Measurements from ENCODE around the gene CCL17. TPM values are rescaled to one million over a fixed set of nuclear protein-coding genes. Genes with fewer than 3 reads are reported as not detected.

CCL17 gene
- total and polyA plus RNA-seq, 9 of the 15 experiments (the other 6 are each of a cell fraction or from before 2014, with no cell fraction given), result not detected

GRCh38 chr16:57444711-57445110 is 40.1 kb downstream of the CCL17 start:
- no TSS peak for BruUV-seq (replicated peaks)
- Histone ChIP-seq H3K9me1 (ENCODE audit: control insufficient read depth, insufficient read depth, low read length) (no peaks in the 10 kb centered on the region), H3K9ac (ENCODE audit: insufficient read depth in 1 of 2, low read depth in 2 of 2, low read length in 2 of 2) (no peak overlapping the region), H3K4me3 (no peak overlapping the region), H4K20me1 (replicated peaks; ENCODE audit: control insufficient read depth, insufficient read depth, low read length) (no peaks in the 10 kb centered on the region), H3K9me3 (replicated peaks; ENCODE audit: control insufficient read depth, insufficient read depth, low read depth, low read length) (peaks cover 6% of the 10 kb centered on the region), H3K36me3 (ENCODE audit: control insufficient read depth, insufficient read depth, low read length) (peaks cover 32% of the 10 kb centered on the region; the same call in 2 of the 3 replicates), H3K27ac (ENCODE audit: extremely low read depth, low read depth, low read length) (no peak overlapping the region), H3K4me2 (ENCODE audit: insufficient read depth, low read length) (no peak overlapping the region), H3K79me2 (ENCODE audit: control insufficient read depth, insufficient read depth, low read length) (peaks cover 73% of the 10 kb centered on the region), H2AFZ (ENCODE audit: low read depth, low read length) (no peak overlapping the region), H3K27me3 (ENCODE audit: control insufficient read depth in 2 of 2, insufficient read depth in 2 of 2, low read length in 2 of 2) (no peaks in the 10 kb centered on the region), H3K4me1 (replicated peaks in 1 of 2; ENCODE audit: control insufficient read depth in 2 of 2, insufficient read depth in 2 of 2, low read length in 2 of 2) (peaks cover 11 to 15% of the 10 kb centered on the region in 2 experiments; a peak in 3 of 5 replicates)
- intact Hi-C loops (cut with micrococcal nuclease) (no loop called here), in situ Hi-C loops (cut with MboI) (no loop called here)
- no peak for FAIRE-seq
- no peak for TF ChIP-seq MCM7 (IDR thresholded peaks at IDR 0.05)
- WGBS (ENCODE audit: insufficient coverage, low coverage, missing lambda C conversion rate), result 74% methylated on average over 3 of the region's 3 CpGs
- ATAC-seq, result no peak
- DNase-seq (ENCODE audit: extremely low read depth in 1 of 4, low spot score in 3 of 4), result no peak
- ChIA-PET POLR2A (no interaction called here), CTCF (ENCODE audit: low intra/inter-chr PET ratio) (no interaction called here)

- peaks cover 76% of the 10 kb centered on the region for H3K79me2 ChIP-seq (ENCODE audit: control insufficient read depth, insufficient read depth, low read length)
These were observed 40.9 kb downstream of the CCL17 start for GRCh38 chr16:57445510-57445909.

More at GRCh38 chr16:57445510-57445909, 40.9 kb downstream of the CCL17 start:
- no peak overlapping the region for H3K27ac ChIP-seq (ENCODE audit: extremely low read depth, low read depth, low read length)
- no peak overlapping the region; a peak in 1 of 4 replicates for H3K9ac ChIP-seq (ENCODE audit: insufficient read depth in 1 of 2, low read depth in 2 of 2, low read length in 2 of 2)
- POLR2A ChIA-PET, result no interaction called here
- in situ Hi-C loops (cut with MboI), result no loop called here
- no peaks in the 10 kb centered on the region for H4K20me1 ChIP-seq (replicated peaks; ENCODE audit: control insufficient read depth, insufficient read depth, low read length)
- ATAC-seq (no peak), DNase-seq (ENCODE audit: extremely low read depth in 1 of 4, low spot score in 3 of 4) (no peak), FAIRE-seq (no peak)
- H3K27me3 ChIP-seq (ENCODE audit: control insufficient read depth in 2 of 2, insufficient read depth in 2 of 2, low read length in 2 of 2), result no peaks in the 10 kb centered on the region
- peaks cover 5% of the 10 kb centered on the region for H3K9me3 ChIP-seq (replicated peaks; ENCODE audit: control insufficient read depth, insufficient read depth, low read depth, low read length)
- peaks cover 11 to 15% of the 10 kb centered on the region in 2 experiments; a peak in 3 of 5 replicates for H3K4me1 ChIP-seq (replicated peaks in 1 of 2; ENCODE audit: control insufficient read depth in 2 of 2, insufficient read depth in 2 of 2, low read length in 2 of 2)
- BruUV-seq (replicated peaks), result no TSS peak
- H2AFZ ChIP-seq (ENCODE audit: low read depth, low read length), result no peak overlapping the region
- intact Hi-C loops (cut with micrococcal nuclease), result no loop called here
- WGBS (ENCODE audit: insufficient coverage, low coverage, missing lambda C conversion rate), result no CpG with 5 or more reads among the region's 2 CpGs
- TF ChIP-seq ZKSCAN1 (IDR thresholded peaks at IDR 0.05; ENCODE audit: low read depth, low read length) (peak; percentile 69; the same call in 1 of the 2 replicates), POLR2A (conservative IDR thresholded peaks at IDR 0.05) (no peak)
- H3K36me3 ChIP-seq (ENCODE audit: control insufficient read depth, insufficient read depth, low read length), result peaks cover 26% of the 10 kb centered on the region; the same call in 2 of the 3 replicates
- no peaks in the 10 kb centered on the region for H3K9me1 ChIP-seq (ENCODE audit: control insufficient read depth, insufficient read depth, low read length)
- H3K4me2 ChIP-seq (ENCODE audit: insufficient read depth, low read length), result no peak overlapping the region
- no peak overlapping the region for H3K4me3 ChIP-seq
- CTCF ChIA-PET (ENCODE audit: low intra/inter-chr PET ratio), result no interaction called here
